Esophagus muscularis mucosa (tissue), 4 donors: ENCODE measurements around the gene DDX19B. TPM values are rescaled to one million over a fixed set of nuclear protein-coding genes. Genes with fewer than 3 reads are reported as not detected.

Experiments used
- DNase-seq: peaks from one replicate; pipeline ENCODE4 v3.0.0-alpha.2; 2017; ENCODE audit errors: extremely low spot score
- H3K27ac ChIP-seq, 4 donors: fragments of 200-600 bp; sonication (generic); replicated peaks in 1 of 4; 1 replicate in 3 of 4; 2 replicates in 1 of 4; pipeline ENCODE4 v1.5.1; 2016 to 2019; ENCODE audit warnings: mild to moderate bottlenecking in 1 of 4
- H3K27me3 ChIP-seq, 4 donors: fragments of 200-600 bp; sonication (generic); one replicate each; pipeline versions ENCODE4 v1.5.1 to v1.6.0; 2016 to 2019
- H3K36me3 ChIP-seq, 4 donors: fragments of 200-600 bp; sonication (generic); one replicate each; pipeline ENCODE4 v1.5.1; 2016 to 2019
- H3K4me1 ChIP-seq, 4 donors: fragments of 200-600 bp; sonication (generic); one replicate each; pipeline ENCODE4 v1.5.1; 2016 to 2019
- H3K4me3 ChIP-seq, 4 donors: fragments of 200-600 bp; sonication (generic); 1 replicate in 2 of 4; 2 replicates in 2 of 4; pipeline ENCODE4 v1.5.1; 2016 to 2019; ENCODE audit warnings: mild to moderate bottlenecking in 4 of 4, moderate library complexity in 1 of 4
- H3K9me3 ChIP-seq, 4 donors: fragments of 200-600 bp; sonication (generic); 1 replicate in 3 of 4; 2 replicates in 1 of 4; pipeline ENCODE4 v1.5.1; 2016 to 2019
- CTCF ChIP-seq, 3 experiments: fragments of 200-600 bp in 2 of 3; fragments of 450-650 bp in 1 of 3; sonication (generic) in 2 of 3; IDR thresholded peaks; one replicate each; pipeline ENCODE4 v1.5.1; 2017 to 2019; ENCODE audit warnings: antibody characterized with exemption in 3 of 3, mild to moderate bottlenecking in 2 of 3, moderate library complexity in 1 of 3
- EP300 ChIP-seq: sonication (generic); formaldehyde crosslinking; IDR thresholded peaks from one replicate; pipeline ENCODE4 v1.6.1; 2017; ENCODE audit warnings: antibody characterized with exemption
- POLR2A ChIP-seq: fragments of 450-650 bp; IDR thresholded peaks from one replicate; pipeline ENCODE4 v1.6.1; 2017; ENCODE audit warnings: antibody characterized with exemption, moderate library complexity, mild to moderate bottlenecking, low read depth
- POLR2AphosphoS5 ChIP-seq, 2 donors: sonication (generic); formaldehyde crosslinking; IDR thresholded peaks; one replicate each; pipeline ENCODE4 v1.6.1; 2017; ENCODE audit warnings: antibody characterized with exemption in 2 of 2
- WGBS: methylation state at CpG from one replicate; pipeline ENCODE4 v1.1.5; 2018; 5-methylcytosine and 5-hydroxymethylcytosine counted together
- intact Hi-C: fragments of 100-400 bp; cut with DNase I; formaldehyde crosslinking; loops from one replicate; pipeline ENCODE4 v1.15.1; 2023
- total RNA-seq, 4 donors: library from RNA; depleted of rRNA; stranded (reverse); fragments of >200 nt; gene quantifications; one replicate each; pipeline versions ENCODE4 v1.1.0 to v1.2.1, GENCODE V29; 2016

The DDX19B gene
- total RNA-seq, 4 donors from 2014 or later: 36.1 to 48.7 (median 41.1) TPM

- intact Hi-C loops: loop anchor here (10.0 kb wide), 1 partner anchor 50 kb away; the partner anchor contains the start of gene DDX19A
- no peaks in the 10 kb centered on the region for H3K9me3 ChIP-seq
- no peak for DNase-seq
- H3K4me1 ChIP-seq: peaks cover 12 to 17% (median 13%) of the 10 kb centered on the region in 4 donors
- WGBS: 93% methylated on average over 27 of the region's 28 CpGs
- TF ChIP-seq POLR2AphosphoS5 (IDR thresholded peaks at IDR 0.05): no peak
- no peak for TF ChIP-seq POLR2A
- no peak for TF ChIP-seq CTCF (IDR thresholded peaks at IDR 0.05)
- TF ChIP-seq EP300: no peak
- H3K36me3 ChIP-seq: no peaks in the 10 kb centered on the region
- H3K27me3 ChIP-seq: no peaks in the 10 kb centered on the region
- no peak overlapping the region for H3K4me3 ChIP-seq
- H3K27ac ChIP-seq: no peak overlapping the region
Measured at GRCh38 chr16:70294385-70295025, 4.5 kb upstream of the DDX19B start.

GRCh38 chr16:70295634-70296033, 3.4 kb upstream of the DDX19B start:
- Histone ChIP-seq H3K9me3 (peaks cover 0 to 1% (median under 1%) of the 10 kb centered on the region in 4 donors), H3K36me3 (peaks cover 0 to 4% (median 0%) of the 10 kb centered on the region in 4 donors), H3K4me1 (peaks cover 7 to 19% (median 18%) of the 10 kb centered on the region in 4 donors), H3K4me3 (no peak overlapping the region), H3K27ac (no peak overlapping the region), H3K27me3 (no peaks in the 10 kb centered on the region)
- TF ChIP-seq EP300 (no peak), POLR2AphosphoS5 (IDR thresholded peaks at IDR 0.05) (no peak), CTCF (IDR thresholded peaks at IDR 0.05) (no peak), POLR2A (no peak)
- DNase-seq: no peak
- intact Hi-C loops: loop anchor here (10.0 kb wide), 1 partner anchor 49 kb away; the partner anchor contains the start of gene DDX19A

- peaks cover 0 to 20% (median 3%) of the 10 kb centered on the region in 4 donors for H3K36me3 ChIP-seq
- H3K4me3 ChIP-seq: no peak overlapping the region
- intact Hi-C loops: no loop called here
- no peak overlapping the region for H3K27ac ChIP-seq
- peaks cover 9 to 27% (median 22%) of the 10 kb centered on the region in 4 donors for H3K4me1 ChIP-seq
- no peak for DNase-seq
- 100% methylated on average over 1 of the region's 1 CpG for WGBS
- H3K9me3 ChIP-seq: peaks cover 0 to 13% (median 8%) of the 10 kb centered on the region in 4 donors
- H3K27me3 ChIP-seq: no peaks in the 10 kb centered on the region
- TF ChIP-seq POLR2AphosphoS5 (IDR thresholded peaks at IDR 0.05): no peak
- no peak for TF ChIP-seq POLR2A
- no peak for TF ChIP-seq EP300
- TF ChIP-seq CTCF (IDR thresholded peaks at IDR 0.05): no peak
Measured at GRCh38 chr16:70301121-70301520, 2.1 kb downstream of the DDX19B start.

- no peak for DNase-seq
- H3K27me3 ChIP-seq: no peaks in the 10 kb centered on the region
- 67% methylated on average over 1 of the region's 1 CpG for WGBS
- TF ChIP-seq POLR2A (no peak), CTCF (IDR thresholded peaks at IDR 0.05) (no peak), POLR2AphosphoS5 (IDR thresholded peaks at IDR 0.05) (no peak), EP300 (no peak)
- no peak overlapping the region for H3K27ac ChIP-seq
- intact Hi-C loops: no loop called here
- peaks cover 0 to 20% (median 3%) of the 10 kb centered on the region in 4 donors for H3K36me3 ChIP-seq
- H3K4me3 ChIP-seq: no peak overlapping the region
- peaks cover 9 to 27% (median 22%) of the 10 kb centered on the region in 4 donors for H3K4me1 ChIP-seq
- H3K9me3 ChIP-seq: peaks cover 0 to 13% (median 8%) of the 10 kb centered on the region in 4 donors
Measured at GRCh38 chr16:70302745-70303144, 3.8 kb downstream of the DDX19B start.
